GM12865 (cell line): ENCODE data around the gene BRD3OS.

ENCODE experiments used
- DNase-seq: peaks from one replicate; pipeline ENCODE4 v3.0.0; 2010; ENCODE audit warnings: low read depth
- H3K4me3 ChIP-seq: 2 replicates; pipeline ENCODE4 v1.5.1; 2011; ENCODE audit warnings: mild to moderate bottlenecking, low read depth, low read length, control low read depth
- TF ChIP-seq, protein P1 (sequence below): IDR thresholded peaks from 2 replicates; pipeline ENCODE4 v1.5.1; 2011; ENCODE audit warnings: low read length, control low read depth, low read depth, inconsistent platforms; ENCODE audit not compliant: insufficient read depth; ENCODE audit errors: missing control alignments

BRD3OS gene

GRCh38 chr9:134049772-134050588 lies 24.7 kb downstream of the BRD3OS start:
- TF ChIP-seq, protein P1, sequence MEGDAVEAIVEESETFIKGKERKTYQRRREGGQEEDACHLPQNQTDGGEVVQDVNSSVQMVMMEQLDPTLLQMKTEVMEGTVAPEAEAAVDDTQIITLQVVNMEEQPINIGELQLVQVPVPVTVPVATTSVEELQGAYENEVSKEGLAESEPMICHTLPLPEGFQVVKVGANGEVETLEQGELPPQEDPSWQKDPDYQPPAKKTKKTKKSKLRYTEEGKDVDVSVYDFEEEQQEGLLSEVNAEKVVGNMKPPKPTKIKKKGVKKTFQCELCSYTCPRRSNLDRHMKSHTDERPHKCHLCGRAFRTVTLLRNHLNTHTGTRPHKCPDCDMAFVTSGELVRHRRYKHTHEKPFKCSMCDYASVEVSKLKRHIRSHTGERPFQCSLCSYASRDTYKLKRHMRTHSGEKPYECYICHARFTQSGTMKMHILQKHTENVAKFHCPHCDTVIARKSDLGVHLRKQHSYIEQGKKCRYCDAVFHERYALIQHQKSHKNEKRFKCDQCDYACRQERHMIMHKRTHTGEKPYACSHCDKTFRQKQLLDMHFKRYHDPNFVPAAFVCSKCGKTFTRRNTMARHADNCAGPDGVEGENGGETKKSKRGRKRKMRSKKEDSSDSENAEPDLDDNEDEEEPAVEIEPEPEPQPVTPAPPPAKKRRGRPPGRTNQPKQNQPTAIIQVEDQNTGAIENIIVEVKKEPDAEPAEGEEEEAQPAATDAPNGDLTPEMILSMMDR, result no peak
- no peak for DNase-seq
- no peak overlapping the region for H3K4me3 ChIP-seq

DNA sequence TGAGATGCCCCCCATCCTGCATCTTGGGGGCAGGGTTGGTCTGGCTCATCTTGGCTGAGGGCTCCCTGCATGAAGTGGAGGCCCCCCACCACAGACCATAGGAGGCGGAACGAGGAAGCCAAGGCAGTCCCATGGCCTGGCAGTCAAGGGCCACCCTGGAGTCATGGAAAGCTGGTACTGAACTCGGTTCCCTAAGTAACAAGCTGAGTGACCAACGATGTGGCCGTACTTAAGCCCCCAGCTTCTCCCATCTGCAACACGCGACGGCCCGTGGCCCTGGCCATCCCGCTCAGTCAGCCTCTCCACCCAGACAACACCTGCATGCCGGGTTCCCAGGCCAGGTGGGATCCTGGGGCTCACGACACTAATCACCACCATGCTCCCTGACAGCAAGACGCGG lies 25.4 kb downstream of the BRD3OS start:
- TF ChIP-seq, protein P1, result no peak
- H3K4me3 ChIP-seq, result no peak overlapping the region
- DNase-seq, result no peak

- TF ChIP-seq, protein P1, result no peak
- H3K4me3 ChIP-seq, result no peak overlapping the region
- DNase-seq, result no peak
Measured at GRCh38 chr9:134051319-134051718, 26.0 kb downstream of the BRD3OS start.

- TF ChIP-seq, protein P1, result no peak
- H3K4me3 ChIP-seq, result no peak overlapping the region
- DNase-seq, result no peak
Measured at GRCh38 chr9:134052491-134052890, 27.2 kb downstream of the BRD3OS start.

- H3K4me3 ChIP-seq, result no peak overlapping the region
- TF ChIP-seq, protein P1, result no peak
- no peak for DNase-seq
Measured at GRCh38 chr9:134052941-134053340, 27.7 kb downstream of the BRD3OS start.

- TF ChIP-seq, protein P1, result no peak
- no peak for DNase-seq
- no peak overlapping the region for H3K4me3 ChIP-seq
Measured at GRCh38 chr9:134053401-134053871, 28.2 kb downstream of the BRD3OS start.
